T-helper 1 cell treated with Interleukin-12 subunit alpha and Interleukin-12 subunit beta and Interleukin-4 antibody, amounts not matched to agents 30 μg/mL and 1 μg/mL, for 36 hours (primary cell): ENCODE data around the gene CEP170B.

Experiments
- H3K27ac Mint-ChIP-seq: one replicate; pipeline ENCODE4 v1.8.0; 2021; ENCODE audit warnings: mild to moderate bottlenecking, mixed read lengths
- H3K27me3 Mint-ChIP-seq: one replicate; pipeline ENCODE4 v1.8.0; 2021; ENCODE audit warnings: low read depth, mixed read lengths
- H3K36me3 Mint-ChIP-seq: one replicate; pipeline ENCODE4 v1.8.0; 2021; ENCODE audit warnings: low read depth, mixed read lengths
- H3K4me1 Mint-ChIP-seq: one replicate; pipeline ENCODE4 v1.8.0; 2021; ENCODE audit warnings: low read depth, mixed read lengths
- H3K4me3 Mint-ChIP-seq: one replicate; pipeline ENCODE4 v1.8.0; 2021; ENCODE audit warnings: mild to moderate bottlenecking, moderate library complexity, mixed read lengths
- H3K9me3 Mint-ChIP-seq: one replicate; pipeline ENCODE4 v1.8.0; 2021; ENCODE audit warnings: mixed read lengths

The CEP170B gene

GRCh38 chr14:104929268-104930230 lies 64.5 kb downstream of the CEP170B start:
- H3K27ac Mint-ChIP-seq, result no peak overlapping the region
- peaks cover under 1% of the 10 kb centered on the region for H3K4me1 Mint-ChIP-seq
- H3K27me3 Mint-ChIP-seq, result peaks cover 4% of the 10 kb centered on the region
- H3K4me3 Mint-ChIP-seq, result no peak overlapping the region
- H3K36me3 Mint-ChIP-seq, result no peaks in the 10 kb centered on the region
- H3K9me3 Mint-ChIP-seq, result no peaks in the 10 kb centered on the region

- Mint-ChIP-seq H3K27me3 (peaks cover 12% of the 10 kb centered on the region), H3K4me1 (peaks cover 2% of the 10 kb centered on the region)
Observed at GRCh38 chr14:104930526-104931303, 65.6 kb downstream of the CEP170B start.

GRCh38 chr14:104931304-104931770 lies 66.3 kb downstream of the CEP170B start:
- Mint-ChIP-seq H3K4me3 (no peak overlapping the region), H3K27ac (no peak overlapping the region), H3K36me3 (no peaks in the 10 kb centered on the region), H3K4me1 (peaks cover 2% of the 10 kb centered on the region), H3K9me3 (no peaks in the 10 kb centered on the region), H3K27me3 (peaks cover 13% of the 10 kb centered on the region)

More at GRCh38 chr14:104930526-104931303, 65.6 kb downstream of the CEP170B start:
- Mint-ChIP-seq H3K27ac (no peak overlapping the region), H3K36me3 (no peaks in the 10 kb centered on the region), H3K4me3 (no peak overlapping the region), H3K9me3 (no peaks in the 10 kb centered on the region)

GRCh38 chr14:104931771-104932675 lies 67.0 kb downstream of the CEP170B start:
- Mint-ChIP-seq H3K4me3 (peak overlapping the region; percentile 25), H3K4me1 (peaks cover 2% of the 10 kb centered on the region), H3K27ac (no peak overlapping the region), H3K27me3 (peaks cover 13% of the 10 kb centered on the region), H3K36me3 (no peaks in the 10 kb centered on the region), H3K9me3 (no peaks in the 10 kb centered on the region)

GRCh38 chr14:104932676-104933631 lies 67.9 kb downstream of the CEP170B start:
- Mint-ChIP-seq H3K4me3 (peak overlapping the region; percentile 57), H3K36me3 (no peaks in the 10 kb centered on the region), H3K27ac (no peak overlapping the region)

GRCh38 chr14:104933746-104934733 lies 69.0 kb downstream of the CEP170B start:
- peak overlapping the region; percentile 64 for H3K27ac Mint-ChIP-seq
- H3K27me3 Mint-ChIP-seq, result peaks cover 21% of the 10 kb centered on the region
- H3K4me1 Mint-ChIP-seq, result peaks cover 2% of the 10 kb centered on the region
- peak overlapping the region; percentile 81 for H3K4me3 Mint-ChIP-seq
- no peaks in the 10 kb centered on the region for H3K36me3 Mint-ChIP-seq
- H3K9me3 Mint-ChIP-seq, result no peaks in the 10 kb centered on the region

More at GRCh38 chr14:104932676-104933631, 67.9 kb downstream of the CEP170B start:
- H3K9me3 Mint-ChIP-seq, result no peaks in the 10 kb centered on the region
- peaks cover 17% of the 10 kb centered on the region for H3K27me3 Mint-ChIP-seq
- H3K4me1 Mint-ChIP-seq, result peaks cover 2% of the 10 kb centered on the region

- Mint-ChIP-seq H3K27ac (no peak overlapping the region), H3K36me3 (no peaks in the 10 kb centered on the region), H3K27me3 (peaks cover 21% of the 10 kb centered on the region), H3K9me3 (no peaks in the 10 kb centered on the region), H3K4me3 (peak overlapping the region; percentile 81), H3K4me1 (peaks cover 2% of the 10 kb centered on the region)
Observed at GRCh38 chr14:104935026-104935650, 70.1 kb downstream of the CEP170B start.

GRCh38 chr14:104935955-104936354 lies 70.9 kb downstream of the CEP170B start:
- Mint-ChIP-seq H3K27me3 (peaks cover 21% of the 10 kb centered on the region), H3K9me3 (no peaks in the 10 kb centered on the region), H3K36me3 (no peaks in the 10 kb centered on the region), H3K27ac (no peak overlapping the region), H3K4me1 (peaks cover 2% of the 10 kb centered on the region), H3K4me3 (no peak overlapping the region)

GRCh38 chr14:104936361-104937155 lies 71.5 kb downstream of the CEP170B start:
- Mint-ChIP-seq H3K36me3 (no peaks in the 10 kb centered on the region), H3K27ac (no peak overlapping the region), H3K4me1 (peaks cover 2% of the 10 kb centered on the region), H3K27me3 (peaks cover 21% of the 10 kb centered on the region), H3K9me3 (no peaks in the 10 kb centered on the region), H3K4me3 (no peak overlapping the region)

GRCh38 chr14:104937161-104937560 lies 72.1 kb downstream of the CEP170B start:
- H3K36me3 Mint-ChIP-seq, result no peaks in the 10 kb centered on the region
- no peak overlapping the region for H3K4me3 Mint-ChIP-seq
- H3K27me3 Mint-ChIP-seq, result peaks cover 21% of the 10 kb centered on the region
- H3K27ac Mint-ChIP-seq, result no peak overlapping the region
- peaks cover 2% of the 10 kb centered on the region for H3K4me1 Mint-ChIP-seq
- no peaks in the 10 kb centered on the region for H3K9me3 Mint-ChIP-seq

GRCh38 chr14:104937694-104938365 lies 72.8 kb downstream of the CEP170B start:
- Mint-ChIP-seq H3K4me1 (peaks cover 2% of the 10 kb centered on the region), H3K4me3 (no peak overlapping the region), H3K27ac (no peak overlapping the region)

More at GRCh38 chr14:104937694-104938365, 72.8 kb downstream of the CEP170B start:
- Mint-ChIP-seq H3K9me3 (no peaks in the 10 kb centered on the region), H3K36me3 (no peaks in the 10 kb centered on the region), H3K27me3 (peaks cover 21% of the 10 kb centered on the region)
